ENCODE data around the gene MICB. TPM values are rescaled to one million over a fixed set of nuclear protein-coding genes. Genes with fewer than 3 reads are reported as not detected.
"Not testable (repeated sequence)": the region's sequence is repeated elsewhere in the genome, so short reads cannot be mapped to it uniquely, and the experiment has no call there.

MICB gene
- total and polyA plus RNA-seq, 2 donors (not counting 1 experiment from before 2014, with no cell fraction given), result 24.2 to 30.9 TPM

GRCh38 chr6:31502586-31502985, 4.6 kb downstream of the MICB start:
- intact Hi-C loops (cut with micrococcal nuclease), result no loop called here
- DNase-seq (no peak), ATAC-seq (ENCODE audit: low read depth) (no peak)
- ChIA-PET POLR2A (no interaction called here), CTCF (interaction anchor here (1.2 kb wide), 1 partner anchor 10 kb away, joined by 3 read pairs; no protein-coding TSS in a partner anchor)
- Histone ChIP-seq H3K79me2 (ENCODE audit: control insufficient read depth, insufficient read depth, low read length) (peaks cover 86% of the 10 kb centered on the region), H3K27ac (ENCODE audit: low read length in 2 of 2) (no peak overlapping the region), H3K4me3 (ENCODE audit: control extremely low read depth in 1 of 5, extremely low read depth in 1 of 5, insufficient read depth in 1 of 5, low read depth in 2 of 5, low read length in 4 of 5) (no peak overlapping the region), H3K9ac (ENCODE audit: low read length) (no peak overlapping the region), H3K9me3 (ENCODE audit: control extremely low read depth in 1 of 3, control insufficient read depth in 2 of 3, insufficient read depth in 1 of 3, low read length in 2 of 3) (no peaks in the 10 kb centered on the region), H2AFZ (ENCODE audit: insufficient read depth, low read depth, low read length, poor library complexity, severe bottlenecking) (no peak overlapping the region), H3K4me2 (replicated peaks; ENCODE audit: low read depth, low read length, poor library complexity, severe bottlenecking) (no peak overlapping the region), H3K36me3 (replicated peaks in 1 of 2; ENCODE audit: control extremely low read depth in 1 of 2, control insufficient read depth in 1 of 2, extremely low read depth in 1 of 2, insufficient read depth in 2 of 2, low read length in 1 of 2) (peaks cover 0 to 23% of the 10 kb centered on the region in 2 experiments), H3K27me3 (replicated peaks in 1 of 4; ENCODE audit: control extremely low read depth in 1 of 4, control insufficient read depth in 3 of 4, insufficient read depth in 4 of 4, low read length in 3 of 4) (no peaks in the 10 kb centered on the region), H4K20me1 (ENCODE audit: control insufficient read depth, insufficient read depth, low read length, poor library complexity, severe bottlenecking) (peaks cover 79% of the 10 kb centered on the region), H3K4me1 (ENCODE audit: control insufficient read depth in 2 of 2, insufficient read depth in 2 of 2, low read length in 2 of 2) (peaks cover 10 to 12% of the 10 kb centered on the region in 2 donors)
- Mint-ChIP-seq H3K9me3 (ENCODE audit: insufficient read depth) (no peaks in the 10 kb centered on the region), H3K4me1 (peaks cover 49% of the 10 kb centered on the region), H3K27ac (no peak overlapping the region), H3K27me3 (no peaks in the 10 kb centered on the region), H3K4me3 (no peak overlapping the region)
- TF ChIP-seq CTCF (IDR thresholded peaks at IDR 0.05) (no peak), EZH2 (IDR thresholded peaks at IDR 0.05; ENCODE audit: borderline replicate concordance, insufficient read depth, low read depth, low read length, poor library complexity, severe bottlenecking) (no peak)

- intact Hi-C loops (cut with micrococcal nuclease); ATAC-seq (ENCODE audit: low read depth): not testable (repeated sequence)
These were observed 11.1 kb downstream of the MICB start for GRCh38 chr6:31509036-31509435.

More at GRCh38 chr6:31509036-31509435, 11.1 kb downstream of the MICB start:
- H3K4me2 ChIP-seq (replicated peaks; ENCODE audit: low read depth, low read length, poor library complexity, severe bottlenecking); H3K4me3 Mint-ChIP-seq; H3K9me3 ChIP-seq (ENCODE audit: control extremely low read depth in 1 of 3, control insufficient read depth in 2 of 3, insufficient read depth in 1 of 3, low read length in 2 of 3); H3K9me3 Mint-ChIP-seq (ENCODE audit: insufficient read depth); DNase-seq; H3K27ac Mint-ChIP-seq; H2AFZ ChIP-seq (ENCODE audit: insufficient read depth, low read depth, low read length, poor library complexity, severe bottlenecking); H3K4me3 ChIP-seq (ENCODE audit: control extremely low read depth in 1 of 5, extremely low read depth in 1 of 5, insufficient read depth in 1 of 5, low read depth in 2 of 5, low read length in 4 of 5); H3K27ac ChIP-seq (ENCODE audit: low read length in 2 of 2); H3K9ac ChIP-seq (ENCODE audit: low read length); H3K27me3 Mint-ChIP-seq; POLR2A ChIA-PET; H3K4me1 ChIP-seq (ENCODE audit: control insufficient read depth in 2 of 2, insufficient read depth in 2 of 2, low read length in 2 of 2); H3K27me3 ChIP-seq (replicated peaks in 1 of 4; ENCODE audit: control extremely low read depth in 1 of 4, control insufficient read depth in 3 of 4, insufficient read depth in 4 of 4, low read length in 3 of 4); H3K4me1 Mint-ChIP-seq: not testable (repeated sequence)
- Histone ChIP-seq H3K36me3 (replicated peaks in 1 of 2; ENCODE audit: control extremely low read depth in 1 of 2, control insufficient read depth in 1 of 2, extremely low read depth in 1 of 2, insufficient read depth in 2 of 2, low read length in 1 of 2) (peaks cover 9 to 57% of the 10 kb centered on the region in 2 experiments), H3K79me2 (ENCODE audit: control insufficient read depth, insufficient read depth, low read length) (peaks cover 28% of the 10 kb centered on the region), H4K20me1 (ENCODE audit: control insufficient read depth, insufficient read depth, low read length, poor library complexity, severe bottlenecking) (peaks cover 41% of the 10 kb centered on the region)
- 100% methylated on average over 1 of the region's 2 CpGs for WGBS (ENCODE audit: insufficient coverage)
- CTCF ChIA-PET, result interaction anchor here (0.5 kb wide), 1 partner anchor 67 kb away, joined by 3 read pairs; no protein-coding TSS in a partner anchor
